Tongue (tissue), 2 donors: ENCODE data around the gene PI4KB. TPM values are rescaled to one million over a fixed set of nuclear protein-coding genes. Genes with fewer than 3 reads are reported as not detected.

Experiments
- DNase-seq: peaks from one replicate; pipeline ENCODE4 v3.0.0-alpha.2; 2015
- total RNA-seq: library from RNA; depleted of rRNA; stranded (reverse); fragments of >200 nt; gene quantifications from one replicate; pipeline ENCODE4 v1.2.3, GENCODE V29; 2014

The PI4KB gene
- total RNA-seq, 1 donor from 2014 or later, result 61.9 TPM

- no peak for DNase-seq
Measured at GRCh38 chr1:151346082-151346768, 19.0 kb upstream of the PI4KB start.

- no peak for DNase-seq
Measured at GRCh38 chr1:151344291-151344690, 17.1 kb upstream of the PI4KB start.

GRCh38 chr1:151343587-151343986 lies 16.4 kb upstream of the PI4KB start:
- no peak for DNase-seq

DNA sequence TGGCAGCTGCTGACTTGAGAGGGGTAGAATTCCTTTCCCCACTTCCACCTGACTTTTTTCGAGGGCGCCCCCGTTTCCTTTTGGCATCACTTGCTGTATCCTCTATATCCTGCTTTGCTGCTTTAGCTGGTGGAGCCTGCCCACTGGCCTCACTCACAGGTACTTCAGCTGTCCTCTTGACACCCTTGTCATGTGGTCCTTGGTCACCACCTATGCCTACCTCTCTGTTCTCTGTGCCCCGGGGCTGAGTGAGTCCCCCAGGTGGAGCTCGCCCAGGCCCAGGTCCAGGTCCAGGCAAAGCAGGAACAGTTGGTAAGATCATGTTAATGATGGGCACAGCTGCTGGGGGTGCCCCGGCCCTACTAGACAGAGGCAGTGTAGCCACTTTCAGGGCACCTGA lies 15.4 kb upstream of the PI4KB start:
- no peak for DNase-seq

- DNase-seq, result no peak
Measured at GRCh38 chr1:151342021-151342420, 14.8 kb upstream of the PI4KB start.

DNA sequence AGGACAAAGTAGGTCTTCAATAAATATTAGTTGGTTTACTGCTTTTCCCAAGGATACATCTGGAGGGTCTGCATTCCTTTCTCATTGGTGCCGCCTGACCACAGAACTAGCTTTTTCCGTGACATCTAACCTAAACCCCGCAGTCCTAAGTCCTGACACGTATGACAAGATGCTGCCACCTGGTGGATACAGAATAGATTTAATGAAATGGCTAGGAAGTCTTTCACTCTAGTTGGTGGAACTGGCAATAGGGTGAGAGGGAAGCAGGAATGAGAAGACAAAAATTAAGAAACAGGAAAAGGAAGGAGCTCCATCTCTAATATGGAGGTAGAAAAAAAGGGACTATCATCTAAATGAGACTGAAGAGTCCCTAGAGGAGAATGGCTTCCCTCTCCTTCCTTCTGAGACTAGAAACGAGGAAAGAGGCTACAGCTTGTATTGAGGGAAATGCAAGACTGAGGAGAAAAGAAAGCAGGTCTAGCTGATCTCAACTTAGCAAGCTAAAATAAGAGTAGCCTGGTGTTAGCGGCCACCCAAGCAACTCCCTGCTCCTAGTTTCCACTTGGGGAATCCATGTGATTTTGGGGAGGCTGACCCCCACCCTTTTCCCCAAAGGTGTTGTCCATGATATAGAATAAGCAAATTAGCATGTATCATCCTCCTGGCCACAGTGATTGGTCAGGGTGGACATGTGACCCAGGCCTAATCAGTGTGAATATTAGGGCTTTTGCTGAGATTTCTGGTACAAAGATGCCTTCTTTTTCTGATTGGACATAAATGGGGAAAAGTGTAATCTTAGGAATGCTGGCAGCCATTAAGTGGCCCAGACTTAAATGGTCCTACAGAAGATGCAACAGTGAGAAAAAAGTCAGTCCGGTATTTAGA lies 13.9 kb upstream of the PI4KB start:
- DNase-seq, result peak; percentile 89

GRCh38 chr1:151336556-151336955 lies 9.3 kb upstream of the PI4KB start:
- DNase-seq, result no peak

DNA sequence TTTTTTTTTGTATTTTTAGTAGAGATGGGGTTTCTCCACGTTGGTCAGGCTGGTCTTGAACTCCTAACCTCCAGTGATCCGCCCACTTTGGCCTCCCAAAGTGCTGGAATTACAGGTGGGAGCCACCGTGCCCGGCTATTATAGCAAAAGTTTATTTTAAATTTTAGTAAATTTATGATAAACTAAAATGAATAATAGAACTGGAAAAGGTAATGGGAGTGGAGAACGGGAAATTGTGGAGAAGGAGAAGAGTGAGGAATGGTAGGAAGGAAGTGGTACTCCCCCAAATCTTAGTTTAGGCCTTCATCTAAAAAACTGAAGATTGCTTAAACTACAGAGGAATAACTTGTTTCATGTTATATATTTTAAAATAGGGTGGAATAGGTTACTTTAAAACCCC lies 7.6 kb upstream of the PI4KB start:
- no peak for DNase-seq

DNA sequence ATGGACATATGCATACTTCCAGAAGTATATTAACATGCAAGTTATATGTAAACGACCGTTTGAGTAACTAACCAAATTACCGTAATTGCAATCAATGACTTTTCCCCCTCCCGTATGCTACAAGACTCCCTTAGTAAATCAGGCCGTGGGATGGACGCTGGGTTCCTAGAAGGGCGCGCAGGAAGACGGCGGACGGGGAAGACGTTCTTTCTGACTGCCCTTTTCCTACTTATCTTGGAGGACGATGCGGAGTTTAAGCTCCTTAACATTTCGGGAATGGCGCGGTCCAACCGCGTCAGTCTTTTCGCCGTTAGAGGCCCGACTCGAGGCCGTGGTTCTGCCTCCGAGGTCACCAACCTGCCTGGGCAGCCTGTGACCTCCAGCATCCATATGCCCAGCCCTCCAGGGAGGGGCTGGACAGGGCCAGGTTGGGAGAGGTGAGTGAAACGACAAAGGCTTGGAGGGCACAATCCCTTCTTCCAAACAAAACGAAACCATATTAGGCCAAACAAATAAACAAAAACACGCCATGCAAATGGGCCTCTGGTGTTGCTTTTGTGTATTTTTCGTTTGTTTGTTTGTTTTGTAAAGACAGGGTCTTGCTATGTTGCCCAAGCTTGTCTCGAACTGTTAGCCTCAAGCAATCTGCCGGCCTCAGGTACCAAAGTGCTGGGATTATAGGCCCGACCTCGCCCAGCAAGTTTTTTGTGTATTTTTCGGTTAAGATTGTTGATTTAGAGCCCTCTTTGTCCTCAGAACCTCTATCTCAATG lies 873 bp upstream of the PI4KB start:
- DNase-seq, result peak; percentile 18

- DNase-seq, result peak; percentile 69
Measured at GRCh38 chr1:151326619-151327222, 495 bp downstream of the PI4KB start.

DNA sequence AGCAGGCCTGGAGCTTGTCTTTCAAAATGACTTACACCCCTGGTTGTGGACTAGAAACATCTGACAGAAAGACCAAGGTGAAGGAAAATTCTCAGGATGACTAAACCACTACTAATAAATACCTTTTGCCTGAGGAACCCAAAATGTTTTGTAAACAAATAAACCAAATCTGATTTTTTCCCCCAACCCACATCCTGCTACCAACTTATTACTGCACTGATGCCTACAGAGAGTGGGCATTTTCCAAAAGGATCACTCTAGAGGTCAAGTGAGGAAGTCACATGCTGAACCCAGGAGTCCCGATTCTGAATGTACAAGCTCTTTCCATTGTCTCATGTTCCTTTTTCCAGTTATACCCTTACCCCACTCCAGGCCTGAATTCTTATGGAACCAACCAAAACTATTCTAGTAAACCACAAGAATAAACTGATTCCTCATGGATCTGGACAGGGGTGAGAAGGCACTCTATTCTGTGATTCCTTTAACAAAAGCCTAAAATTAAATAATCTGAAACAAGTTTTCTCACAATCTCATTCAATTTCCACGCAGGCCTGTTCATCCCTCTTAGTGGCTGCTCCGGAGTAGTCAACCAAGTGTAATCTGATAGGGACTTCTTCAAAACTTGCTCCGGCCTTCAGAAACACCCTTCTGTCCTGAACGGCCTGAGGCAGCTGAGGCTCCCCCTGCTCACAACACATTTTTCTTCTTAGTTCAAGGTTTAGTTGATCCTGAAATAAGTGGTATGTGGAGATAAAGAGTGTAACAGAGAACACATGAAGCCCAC lies 1.4 kb downstream of the PI4KB start:
- DNase-seq, result no peak

- no peak for DNase-seq
Measured at GRCh38 chr1:151325231-151325630, 2.0 kb downstream of the PI4KB start.

GRCh38 chr1:151324390-151324930 lies 2.8 kb downstream of the PI4KB start:
- DNase-seq, result no peak

GRCh38 chr1:151318975-151319374 lies 8.2 kb downstream of the PI4KB start:
- DNase-seq, result no peak

GRCh38 chr1:151315565-151316235 lies 11.5 kb downstream of the PI4KB start:
- DNase-seq, result no peak

GRCh38 chr1:151314137-151314875 lies 12.9 kb downstream of the PI4KB start:
- DNase-seq, result peak; percentile 64

DNA sequence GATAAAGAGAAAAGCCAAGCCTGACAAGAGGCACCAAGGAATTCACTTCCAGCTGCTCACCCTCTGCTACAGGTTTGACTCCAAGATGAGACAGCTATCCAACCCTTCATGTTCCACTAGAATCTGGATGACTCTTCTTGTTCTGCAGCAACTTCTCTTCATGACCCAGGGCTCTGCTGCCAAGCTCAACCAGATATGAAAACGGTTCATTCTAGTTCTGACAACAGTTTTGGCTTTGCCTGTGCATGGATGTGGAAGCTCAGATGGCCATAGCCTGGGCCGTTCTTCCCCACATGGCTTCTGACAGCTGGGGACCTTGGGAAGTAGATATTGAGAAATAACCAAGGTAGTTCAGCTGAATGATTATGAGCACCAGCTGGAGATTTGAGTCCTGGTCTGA lies 13.7 kb downstream of the PI4KB start:
- no peak for DNase-seq

DNA sequence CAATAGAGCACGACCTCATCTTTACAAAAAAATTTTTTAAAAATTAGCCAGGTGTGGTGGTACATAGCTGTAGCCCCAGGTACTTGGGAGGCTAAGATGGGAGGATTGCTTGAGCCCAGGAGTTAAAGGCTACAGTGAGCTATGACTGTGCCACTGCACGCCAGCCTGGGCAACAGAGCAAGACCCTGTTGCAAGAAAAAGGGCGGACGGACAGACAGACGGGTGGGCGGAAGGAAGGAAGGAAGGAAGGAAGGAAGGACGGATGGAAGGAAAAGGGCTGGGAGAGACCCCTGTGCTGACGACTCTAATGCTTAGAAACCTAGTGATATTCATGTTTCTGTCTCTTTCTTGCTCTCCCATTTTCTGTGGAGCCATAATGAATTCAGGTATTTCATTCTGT lies 14.4 kb downstream of the PI4KB start:
- no peak for DNase-seq

DNA sequence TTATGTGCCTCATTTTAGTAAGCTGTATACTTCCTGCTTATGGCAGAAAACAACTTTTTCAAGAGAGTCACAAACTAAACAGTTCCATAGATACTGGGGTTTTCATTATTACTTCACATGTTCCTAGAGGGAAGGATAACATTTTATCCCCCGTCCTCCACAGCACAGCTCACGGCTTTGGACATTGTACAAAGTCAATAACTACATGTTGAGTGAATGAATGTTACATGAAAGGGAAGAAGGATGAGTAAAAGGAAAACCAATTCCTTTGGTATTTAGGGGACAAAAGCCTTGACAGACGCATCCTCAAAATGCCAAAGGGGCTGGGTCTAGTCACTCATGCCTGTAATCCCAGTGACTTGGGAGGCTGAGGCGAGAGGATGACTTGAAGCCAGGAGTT lies 14.8 kb downstream of the PI4KB start:
- no peak for DNase-seq
